GM21717 (cell line): Measurements from ENCODE around the gene WDR59.
A peak's percentile ranks its signal among the peaks of the same experiment; 100 is the strongest.
"Not testable (repeated sequence)": the region's sequence is repeated elsewhere in the genome, so short reads cannot be mapped to it uniquely, and the experiment has no call there.

Source experiments
- ATAC-seq: cut with Tn5 transposase; IDR thresholded peaks from one replicate; pipeline ENCODE4 v1.9.1; 2021; ENCODE audit warnings: mild to moderate bottlenecking, moderate library complexity; ENCODE audit not compliant: unreplicated experiment

The WDR59 gene

GRCh38 chr16:74984529-74985296, at the start of gene WDR59:
Gene WDR59 (minus strand): TSS chr16:74985123. CDS start chr16:74985017, 106 bp downstream.
- ATAC-seq, result peak; percentile 99

GRCh38 chr16:75032655-75033054, 47.7 kb upstream of the WDR59 start:
- ATAC-seq, result no peak

- no peak for ATAC-seq
These were observed 44.9 kb upstream of the WDR59 start for GRCh38 chr16:75029854-75030253.

- no peak for ATAC-seq
These were observed 43.7 kb upstream of the WDR59 start for GRCh38 chr16:75028544-75029135.

- no peak for ATAC-seq
These were observed 42.8 kb upstream of the WDR59 start for GRCh38 chr16:75027520-75028300.

- no peak for ATAC-seq
These were observed 42.0 kb upstream of the WDR59 start for GRCh38 chr16:75026892-75027391.

GRCh38 chr16:75026239-75026891, 41.4 kb upstream of the WDR59 start:
- not testable (repeated sequence) for ATAC-seq

GRCh38 chr16:75025761-75026160, 40.8 kb upstream of the WDR59 start:
- no peak for ATAC-seq

- ATAC-seq, result no peak
These were observed 39.7 kb upstream of the WDR59 start for GRCh38 chr16:75024594-75024993.

- ATAC-seq, result no peak
These were observed 39.3 kb upstream of the WDR59 start for GRCh38 chr16:75024182-75024581.

- no peak for ATAC-seq
These were observed 38.1 kb upstream of the WDR59 start for GRCh38 chr16:75023009-75023408.

GRCh38 chr16:75022567-75022966, 37.6 kb upstream of the WDR59 start:
- ATAC-seq, result no peak

- no peak for ATAC-seq
These were observed 36.5 kb upstream of the WDR59 start for GRCh38 chr16:75021410-75021809.

GRCh38 chr16:75019586-75019985, 34.7 kb upstream of the WDR59 start:
- no peak for ATAC-seq

GRCh38 chr16:75019007-75019406, 34.1 kb upstream of the WDR59 start:
- ATAC-seq, result no peak

- no peak for ATAC-seq
These were observed 33.0 kb upstream of the WDR59 start for GRCh38 chr16:75017670-75018525.

- not testable (repeated sequence) for ATAC-seq
These were observed 31.6 kb upstream of the WDR59 start for GRCh38 chr16:75016451-75017081.

GRCh38 chr16:75014318-75014717, 29.4 kb upstream of the WDR59 start:
- no peak for ATAC-seq

GRCh38 chr16:75013123-75013522, 28.2 kb upstream of the WDR59 start:
- not testable (repeated sequence) for ATAC-seq
